NOMO-1 (cell line): ENCODE results near the gene DUXB.
A peak's percentile ranks its signal among the peaks of the same experiment; 100 is the strongest.

ENCODE experiments used
- DNase-seq, 2 experiments: peaks; one replicate each; lab custom pipeline; 2025; ENCODE audit not compliant: unreplicated experiment in 2 of 2; lab: John Stamatoyannopoulos, UW

DUXB gene

GRCh38 chr16:75701361-75701760 is at the start of gene DUXB:
Gene DUXB, minus strand, starts transcription at chr16:75701461. Its CDS starts 43 bp downstream, at chr16:75701418.
- DNase-seq = no peak

- no peak for DNase-seq
Observed at GRCh38 chr16:75750528-75750927, 49.3 kb upstream of the DUXB start.

GRCh38 chr16:75746359-75746758 is 45.1 kb upstream of the DUXB start:
- DNase-seq = no peak

GRCh38 chr16:75745823-75746222 is 44.6 kb upstream of the DUXB start:
- DNase-seq = no peak

GRCh38 chr16:75745242-75745641 is 44.0 kb upstream of the DUXB start:
- DNase-seq = peak; percentile 5 to 56

GRCh38 chr16:75742424-75743047 is 41.3 kb upstream of the DUXB start:
- DNase-seq = no peak

- DNase-seq = no peak
Observed at GRCh38 chr16:75733305-75734211, 32.3 kb upstream of the DUXB start.

- no peak for DNase-seq
Observed at GRCh38 chr16:75732871-75733270, 31.6 kb upstream of the DUXB start.

GRCh38 chr16:75727221-75727620 is 26.0 kb upstream of the DUXB start:
- no peak for DNase-seq

GRCh38 chr16:75726390-75726789 is 25.1 kb upstream of the DUXB start, which contains the start of gene CPHXL:
Gene CPHXL, minus strand, starts transcription at chr16:75726490. Its CDS starts 48 bp downstream, at chr16:75726442.
- no peak for DNase-seq

- no peak for DNase-seq
Observed at GRCh38 chr16:75718452-75718851, 17.2 kb upstream of the DUXB start.

- DNase-seq = no peak
Observed at GRCh38 chr16:75714661-75715060, 13.4 kb upstream of the DUXB start.

GRCh38 chr16:75710344-75710743 is 9.1 kb upstream of the DUXB start:
- no peak for DNase-seq

- DNase-seq = no peak
Observed at GRCh38 chr16:75703306-75703705, 2.0 kb upstream of the DUXB start.

- no peak for DNase-seq
Observed at GRCh38 chr16:75702242-75702641, 981 bp upstream of the DUXB start.

- DNase-seq = no peak
Observed at GRCh38 chr16:75697571-75697970, 3.7 kb downstream of the DUXB start.

- DNase-seq = no peak
Observed at GRCh38 chr16:75695708-75696107, 5.6 kb downstream of the DUXB start.

- DNase-seq = no peak
Observed at GRCh38 chr16:75687361-75687760, 13.9 kb downstream of the DUXB start.

- DNase-seq = no peak
Observed at GRCh38 chr16:75682308-75682707, 19.0 kb downstream of the DUXB start.

- DNase-seq = no peak
Observed at GRCh38 chr16:75679366-75679765, 21.9 kb downstream of the DUXB start.

GRCh38 chr16:75676909-75677308 is 24.4 kb downstream of the DUXB start, which contains the start of gene CPHXL2:
Gene CPHXL2, minus strand, starts transcription at chr16:75677009. Its CDS starts 10 bp downstream, at chr16:75676999.
- DNase-seq = no peak

- no peak for DNase-seq
Observed at GRCh38 chr16:75667503-75667902, 33.8 kb downstream of the DUXB start.
